Measurements from ENCODE around the gene PAX6.

Gene PAX6

GRCh38 chr11:31798057-31798553, 13.0 kb downstream of the PAX6 start:
- no peak for DNase-seq (ENCODE audit: low read depth)

GRCh38 chr11:31797190-31798056, 13.7 kb downstream of the PAX6 start:
- no peak for DNase-seq (ENCODE audit: low read depth)

- no peak for DNase-seq (ENCODE audit: low read depth)
Measured at GRCh38 chr11:31796499-31797189, 14.5 kb downstream of the PAX6 start.

- DNase-seq (ENCODE audit: low read depth): no peak
Measured at GRCh38 chr11:31795706-31796498, 15.2 kb downstream of the PAX6 start.

GRCh38 chr11:31794548-31794947, 16.6 kb downstream of the PAX6 start:
- no peak for DNase-seq (ENCODE audit: low read depth)

- no peak for DNase-seq (ENCODE audit: low read depth)
Measured at GRCh38 chr11:31793264-31793663, 17.9 kb downstream of the PAX6 start.

- DNase-seq (ENCODE audit: low read depth): no peak
Measured at GRCh38 chr11:31792456-31792855, 18.7 kb downstream of the PAX6 start.

GRCh38 chr11:31792036-31792435, 19.1 kb downstream of the PAX6 start:
- no peak for DNase-seq (ENCODE audit: low read depth)

- DNase-seq (ENCODE audit: low read depth): no peak
Measured at GRCh38 chr11:31790649-31791048, 20.5 kb downstream of the PAX6 start.

GRCh38 chr11:31788085-31788484, 23.0 kb downstream of the PAX6 start:
- no peak for DNase-seq (ENCODE audit: low read depth)

GRCh38 chr11:31786996-31787685, 24.0 kb downstream of the PAX6 start:
- DNase-seq (ENCODE audit: low read depth): no peak

GRCh38 chr11:31784611-31785010, 26.5 kb downstream of the PAX6 start:
- DNase-seq (ENCODE audit: low read depth): no peak

- DNase-seq (ENCODE audit: low read depth): no peak
Measured at GRCh38 chr11:31783252-31783651, 27.9 kb downstream of the PAX6 start.

- no peak for DNase-seq (ENCODE audit: low read depth)
Measured at GRCh38 chr11:31782257-31782656, 28.9 kb downstream of the PAX6 start.

GRCh38 chr11:31780480-31780971, 30.6 kb downstream of the PAX6 start:
- no peak for DNase-seq (ENCODE audit: low read depth)

- DNase-seq (ENCODE audit: low read depth): no peak
Measured at GRCh38 chr11:31780078-31780477, 31.0 kb downstream of the PAX6 start.

- DNase-seq (ENCODE audit: low read depth): no peak
Measured at GRCh38 chr11:31779374-31779791, 31.7 kb downstream of the PAX6 start.

- no peak for DNase-seq (ENCODE audit: low read depth)
Measured at GRCh38 chr11:31772412-31772811, 38.7 kb downstream of the PAX6 start.

GRCh38 chr11:31770011-31770700, 41.0 kb downstream of the PAX6 start:
- no peak for DNase-seq (ENCODE audit: low read depth)

- no peak for DNase-seq (ENCODE audit: low read depth)
Measured at GRCh38 chr11:31768749-31769640, 42.1 kb downstream of the PAX6 start.

Measured in stimulated activated CD8-positive, alpha-beta memory T cell treated with anti-CD3 and anti-CD28 coated beads, Interleukin-15, amount 100 ng/mL, for 1 hour (primary cell).